Lower leg skin (tissue), 3 donors: ENCODE data around the gene CD79B.
"Not testable (repeated sequence)": the region's sequence is repeated elsewhere in the genome, so short reads cannot be mapped to it uniquely, and the experiment has no call there.

Experiments
- CTCF ChIP-seq, 3 donors: fragments of 450-650 bp; IDR thresholded peaks; one replicate each; pipeline ENCODE4 v1.5.1; 2016; ENCODE audit warnings: antibody characterized with exemption in 3 of 3, mild to moderate bottlenecking in 3 of 3, moderate library complexity in 2 of 3
- POLR2A ChIP-seq, 2 donors: fragments of 450-650 bp; IDR thresholded peaks; one replicate each; pipeline ENCODE4 v1.6.1; 2016 to 2017; ENCODE audit warnings: antibody characterized with exemption in 2 of 2, mild to moderate bottlenecking in 1 of 2, moderate library complexity in 1 of 2

GRCh38 chr17:63903787-63904201 lies 28.3 kb downstream of the CD79B start:
- TF ChIP-seq CTCF, POLR2A (IDR thresholded peaks at IDR 0.05): not testable (repeated sequence)
